HG02610 (cell line): ENCODE measurements around the gene PLD6.

Experiments used
- ATAC-seq: cut with Tn5 transposase; IDR thresholded peaks from one replicate; pipeline ENCODE4 v1.9.1; 2021; ENCODE audit warnings: mild to moderate bottlenecking, moderate library complexity; ENCODE audit not compliant: unreplicated experiment

Gene PLD6

GRCh38 chr17:17157041-17157440 lies 49.1 kb downstream of the PLD6 start:
- ATAC-seq = no peak

GRCh38 chr17:17156511-17156910 lies 49.6 kb downstream of the PLD6 start:
- ATAC-seq = no peak

GRCh38 chr17:17156107-17156506 lies 50.0 kb downstream of the PLD6 start:
- ATAC-seq = no peak

- ATAC-seq = no peak
These were observed 50.6 kb downstream of the PLD6 start for GRCh38 chr17:17155568-17155967.

GRCh38 chr17:17154981-17155380 lies 51.2 kb downstream of the PLD6 start:
- no peak for ATAC-seq

GRCh38 chr17:17154556-17154955 lies 51.6 kb downstream of the PLD6 start:
- no peak for ATAC-seq

- ATAC-seq = no peak
These were observed 52.4 kb downstream of the PLD6 start for GRCh38 chr17:17153709-17154108.

- ATAC-seq = no peak
These were observed 53.1 kb downstream of the PLD6 start for GRCh38 chr17:17153071-17153470.

GRCh38 chr17:17152385-17152784 lies 53.7 kb downstream of the PLD6 start:
- no peak for ATAC-seq

GRCh38 chr17:17151962-17152361 lies 54.2 kb downstream of the PLD6 start:
- ATAC-seq = no peak

GRCh38 chr17:17151541-17151940 lies 54.6 kb downstream of the PLD6 start:
- no peak for ATAC-seq

GRCh38 chr17:17151055-17151454 lies 55.1 kb downstream of the PLD6 start:
- ATAC-seq = no peak
